Stimulated activated CD8-positive, alpha-beta memory T cell treated with anti-CD3 and anti-CD28 coated beads, Interleukin-15, amount 100 ng/mL, for 24 hours (primary cell): ENCODE data around the gene ADK.
"Not testable (repeated sequence)": the region's sequence is repeated elsewhere in the genome, so short reads cannot be mapped to it uniquely, and the experiment has no call there.

Source experiments
- DNase-seq: peaks from one replicate; pipeline ENCODE4 v3.0.0-alpha.2; 2020; ENCODE audit warnings: low read depth

Gene ADK

GRCh38 chr10:74145133-74145532 lies 5.9 kb upstream of the ADK start:
- DNase-seq = no peak

GRCh38 chr10:74146980-74147379 lies 4.0 kb upstream of the ADK start:
- not testable (repeated sequence) for DNase-seq

GRCh38 chr10:74150204-74150989 lies 624 bp upstream of the ADK start, which contains the start of gene AP3M1:
Gene AP3M1 (minus strand): TSS chr10:74150828. CDS start chr10:74138379, 12,449 bp downstream.
- peak; percentile 28 for DNase-seq

- DNase-seq = no peak
Measured at GRCh38 chr10:74151879-74152722, 1.1 kb downstream of the ADK start.

GRCh38 chr10:74153123-74153522 lies 2.1 kb downstream of the ADK start:
- DNase-seq = no peak

- no peak for DNase-seq
Measured at GRCh38 chr10:74153676-74154075, 2.7 kb downstream of the ADK start.

GRCh38 chr10:74156919-74157289 lies 5.9 kb downstream of the ADK start:
- no peak for DNase-seq

- no peak for DNase-seq
Measured at GRCh38 chr10:74160013-74160412, 9.0 kb downstream of the ADK start.

GRCh38 chr10:74163319-74164068 lies 12.5 kb downstream of the ADK start:
- no peak for DNase-seq

GRCh38 chr10:74164716-74165529 lies 13.9 kb downstream of the ADK start:
- DNase-seq = no peak

- DNase-seq = no peak
Measured at GRCh38 chr10:74165530-74165901, 14.5 kb downstream of the ADK start.

GRCh38 chr10:74167443-74167842 lies 16.4 kb downstream of the ADK start:
- DNase-seq = no peak

GRCh38 chr10:74171625-74172024 lies 20.6 kb downstream of the ADK start:
- DNase-seq = no peak

GRCh38 chr10:74174521-74174920 lies 23.5 kb downstream of the ADK start:
- DNase-seq = no peak

GRCh38 chr10:74175510-74176379 lies 24.7 kb downstream of the ADK start:
- no peak for DNase-seq

GRCh38 chr10:74176380-74177139 lies 25.5 kb downstream of the ADK start:
- DNase-seq = peak; percentile 82

GRCh38 chr10:74177140-74177677 lies 26.2 kb downstream of the ADK start:
- DNase-seq = peak; percentile 21

- DNase-seq = no peak
Measured at GRCh38 chr10:74178042-74178791, 27.2 kb downstream of the ADK start.
